ENCODE results near the gene PITPNM2.

GRCh38 chr12:123143736-123144461 is 7.0 kb downstream of the PITPNM2 start:
- TF ChIP-seq MECOM (CRISPR knock-in tag; IDR thresholded peaks at IDR 0.05) (no peak), ZNF780A (CRISPR knock-in tag; IDR thresholded peaks at IDR 0.05) (no peak), ZNF384 (IDR thresholded peaks at IDR 0.05; ENCODE audit: low read depth, low read length) (no peak), ZNF239 (CRISPR knock-in tag; IDR thresholded peaks at IDR 0.05) (no peak), CTCF (IDR thresholded peaks at IDR 0.05 in 2 of 3, conservative IDR thresholded peaks at IDR 0.05 in 1 of 3; ENCODE audit: insufficient read depth in 2 of 3, low read depth in 1 of 3, low read length in 3 of 3) (no peak), PKNOX1 (IDR thresholded peaks at IDR 0.05) (no peak), ZNF165 (CRISPR knock-in tag; IDR thresholded peaks at IDR 0.05; ENCODE audit: borderline replicate concordance) (no peak), C11orf30 (IDR thresholded peaks at IDR 0.05; ENCODE audit: low read depth) (no peak), ZNF766 (CRISPR knock-in tag; conservative IDR thresholded peaks at IDR 0.05) (no peak)

All from K562 (cell line).